Retinal pigment epithelial cell (primary cell): ENCODE results near the gene GPA33.

Experiments used
- DNase-seq: peaks from one replicate; pipeline ENCODE4 v3.0.0-alpha.2; 2010; ENCODE audit warnings: low read depth
- H3K4me3 ChIP-seq: 2 replicates; pipeline ENCODE4 v1.5.1; 2011; ENCODE audit warnings: mild to moderate bottlenecking, low read length, control low read depth, moderate library complexity
- CTCF ChIP-seq: conservative IDR thresholded peaks from 2 replicates; pipeline ENCODE4 v1.5.1; 2011; ENCODE audit warnings: low read depth, low read length, control low read depth, inconsistent platforms

The GPA33 gene

GRCh38 chr1:167135281-167135840 lies 45.2 kb upstream of the GPA33 start:
- H3K4me3 ChIP-seq: no peak overlapping the region
- no peak for TF ChIP-seq CTCF
- no peak for DNase-seq

GRCh38 chr1:167132301-167133010 lies 42.3 kb upstream of the GPA33 start:
- TF ChIP-seq CTCF: no peak
- no peak for DNase-seq

GRCh38 chr1:167130829-167131510 lies 40.8 kb upstream of the GPA33 start:
- H3K4me3 ChIP-seq: no peak overlapping the region
- no peak for DNase-seq
- TF ChIP-seq CTCF: no peak

More at GRCh38 chr1:167132301-167133010, 42.3 kb upstream of the GPA33 start:
- no peak overlapping the region for H3K4me3 ChIP-seq

GRCh38 chr1:167128261-167129227 lies 38.4 kb upstream of the GPA33 start:
- no peak for DNase-seq
- no peak overlapping the region for H3K4me3 ChIP-seq
- no peak for TF ChIP-seq CTCF

GRCh38 chr1:167127661-167128060 lies 37.5 kb upstream of the GPA33 start:
- H3K4me3 ChIP-seq: no peak overlapping the region
- DNase-seq: no peak
- TF ChIP-seq CTCF: no peak

- no peak for TF ChIP-seq CTCF
- no peak for DNase-seq
- no peak overlapping the region for H3K4me3 ChIP-seq
Measured at GRCh38 chr1:167127236-167127635, 37.1 kb upstream of the GPA33 start.
